HepG2 (cell line): ENCODE data around the gene CCDC106. TPM values are rescaled to one million over a fixed set of nuclear protein-coding genes. Genes with fewer than 3 reads are reported as not detected.

ENCODE experiments used
- ATAC-seq: fragments of 200-7000 bp; cut with Tn5 transposase; 3 replicates; pipeline ENCODE4 v1.9.1; 2020; ENCODE audit warnings: mild to moderate bottlenecking, moderate library complexity
- BruUV-seq: library from RNA; stranded (reverse); fragments of 400-500 nt; replicated peaks from 2 replicates; lab custom pipeline; 2021; lab: Mats Ljungman, UMichigan
- CTCF ChIA-PET: fragments of 300-600 bp; formaldehyde crosslinking; extraction: SDS; loops from one replicate; lab custom pipeline; 2021; ENCODE audit warnings: low total read pairs, inconsistent platforms, low intra/inter-chr PET ratio; lab: Yijun Ruan, JAX
- POLR2A ChIA-PET: fragments of 350-600 bp; sonication (Branson Sonifier 250); formaldehyde crosslinking; loops from one replicate; lab custom pipeline; 2020; ENCODE audit warnings: antibody characterized with exemption, inconsistent platforms; lab: Yijun Ruan, JAX
- DNase-seq: peaks from one replicate; pipeline ENCODE4 v3.0.0-alpha.2; 2015; ENCODE audit warnings: low spot score
- FAIRE-seq: peaks from 3 replicates; lab custom pipeline; 2011; peaks lifted over from hg19 to GRCh38; lab: Jason Lieb, UNC
- H2AFZ ChIP-seq: one replicate; pipeline ENCODE4 v1.6.1; 2011; ENCODE audit warnings: low read length, inconsistent platforms
- H3K27ac ChIP-seq: fragments of 300-600 bp; 3 replicates; pipeline ENCODE4 v1.8.0; 2011; ENCODE audit warnings: mixed run types, mild to moderate bottlenecking, mixed read lengths, low read length, inconsistent platforms; ENCODE audit not compliant: insufficient read depth; ENCODE audit errors: extremely low read length
- H3K27me3 ChIP-seq, 2 experiments: fragments of 200-600 bp in 1 of 2; 2 replicates in 1 of 2; 3 replicates in 1 of 2; pipeline versions ENCODE4 v1.6.0 to v1.8.0; 2011; ENCODE audit warnings: low read length in 2 of 2, mild to moderate bottlenecking in 2 of 2, moderate library complexity in 2 of 2, inconsistent platforms in 1 of 2; ENCODE audit not compliant: insufficient read depth in 2 of 2, control insufficient read depth in 1 of 2
- H3K36me3 ChIP-seq, 2 experiments: fragments of 200-600 bp in 1 of 2; replicated peaks in 1 of 2; 2 replicates in 1 of 2; 3 replicates in 1 of 2; pipeline versions ENCODE4 v1.5.1 to v1.8.0; 2011; ENCODE audit warnings: low read length in 2 of 2, inconsistent platforms in 1 of 2; ENCODE audit not compliant: insufficient read depth in 2 of 2, control insufficient read depth in 1 of 2
- H3K4me1 ChIP-seq: 2 replicates; pipeline ENCODE4 v1.5.1; 2012; ENCODE audit warnings: low read length, inconsistent platforms; ENCODE audit not compliant: insufficient read depth
- H3K4me2 ChIP-seq: 2 replicates; pipeline ENCODE4 v1.6.0; 2011; ENCODE audit warnings: low read depth, low read length, inconsistent platforms
- H3K4me3 ChIP-seq, 3 experiments: fragments of 200-600 bp in 1 of 3; sonication (generic), shearing (Covaris generic) in 1 of 3; replicated peaks in 1 of 3; 2 replicates each; pipeline ENCODE4 v1.5.1; 2011 to 2016; ENCODE audit warnings: low read length in 3 of 3, inconsistent platforms in 2 of 3, low read depth in 2 of 3, mild to moderate bottlenecking in 2 of 3, control low read depth in 1 of 3, mixed read lengths in 1 of 3; ENCODE audit not compliant: insufficient read depth in 1 of 3
- H3K79me2 ChIP-seq: one replicate; pipeline ENCODE4 v1.6.1; 2011; ENCODE audit warnings: low read length, inconsistent platforms; ENCODE audit not compliant: insufficient read depth
- H3K9ac ChIP-seq: 2 replicates; pipeline ENCODE4 v1.6.0; 2011; ENCODE audit warnings: mild to moderate bottlenecking, low read depth, low read length, inconsistent platforms; ENCODE audit not compliant: insufficient read depth
- H3K9me3 ChIP-seq: 2 replicates; pipeline ENCODE4 v1.5.1; 2012; ENCODE audit warnings: mild to moderate bottlenecking, low read length
- H4K20me1 ChIP-seq: 2 replicates; pipeline ENCODE4 v1.6.0; 2011; ENCODE audit warnings: inconsistent platforms, mild to moderate bottlenecking, low read length, moderate library complexity; ENCODE audit not compliant: insufficient read depth
- ARNT2 ChIP-seq: sonication (generic); formaldehyde crosslinking; IDR thresholded peaks from 2 replicates; pipeline ENCODE4 v1.8.0; 2022; ENCODE audit warnings: mild to moderate bottlenecking, low read depth, missing genetic modification reagents, moderate library complexity
- CREB1 ChIP-seq, 2 experiments: fragments of 450-650 bp in 1 of 2; IDR thresholded peaks; 2 replicates each; pipeline ENCODE4 v1.6.1; 2016 to 2017; ENCODE audit warnings: control low read depth in 1 of 2, mild to moderate bottlenecking in 1 of 2, missing compliant biosample characterization in 1 of 2, missing genetic modification characterization in 1 of 2
- CREM ChIP-seq, 2 experiments: sonication (generic) in 1 of 2; formaldehyde crosslinking in 1 of 2; IDR thresholded peaks; 2 replicates each; pipeline versions ENCODE4 v1.4.0 to v1.6.1; 2016 to 2020; ENCODE audit warnings: antibody characterized with exemption in 1 of 2, mild to moderate bottlenecking in 1 of 2, missing genetic modification reagents in 1 of 2
- FOXA1 ChIP-seq, 2 experiments: fragments of 450-650 bp in 1 of 2; sonication (generic) in 1 of 2; formaldehyde crosslinking in 1 of 2; IDR thresholded peaks; 2 replicates each; pipeline versions ENCODE4 v1.4.0 to v1.6.1; 2016 to 2020; ENCODE audit warnings: missing genetic modification reagents in 1 of 2
- HOXA5 ChIP-seq: sonication (generic); formaldehyde crosslinking; IDR thresholded peaks from 2 replicates; pipeline ENCODE4 v1.4.0; 2020; ENCODE audit warnings: missing genetic modification reagents
- HOXA9 ChIP-seq: sonication (generic); formaldehyde crosslinking; IDR thresholded peaks from 2 replicates; pipeline ENCODE4 v1.8.1; 2022; ENCODE audit warnings: missing genetic modification reagents, mild to moderate bottlenecking, moderate library complexity, borderline replicate concordance
- MBNL3 ChIP-seq: fragments of 250-450 bp; sonication (Bioruptor Pico); conservative IDR thresholded peaks from 2 replicates; pipeline ENCODE4 v1.8.0; 2022; ENCODE audit warnings: mild to moderate bottlenecking, inconsistent platforms
- NFATC3 ChIP-seq: sonication (generic); formaldehyde crosslinking; IDR thresholded peaks from 2 replicates; pipeline ENCODE4 v1.5.1; 2020; ENCODE audit warnings: mild to moderate bottlenecking, missing genetic modification reagents
- NKX3-1 ChIP-seq: sonication (generic); formaldehyde crosslinking; IDR thresholded peaks from 2 replicates; pipeline ENCODE4 v1.5.0; 2020; ENCODE audit warnings: missing genetic modification reagents
- ONECUT2 ChIP-seq: sonication (generic); formaldehyde crosslinking; IDR thresholded peaks from 2 replicates; pipeline ENCODE4 v1.4.0; 2020; ENCODE audit warnings: missing genetic modification reagents
- STAT5B ChIP-seq: sonication (generic); formaldehyde crosslinking; IDR thresholded peaks from 2 replicates; pipeline ENCODE4 v1.4.0; 2020; ENCODE audit warnings: missing genetic modification reagents
- ZFX ChIP-seq: sonication (generic); formaldehyde crosslinking; IDR thresholded peaks from 2 replicates; pipeline ENCODE4 v1.4.0; 2020; ENCODE audit warnings: mild to moderate bottlenecking, low read depth, missing genetic modification reagents, moderate library complexity
- ZFY ChIP-seq: sonication (generic); formaldehyde crosslinking; IDR thresholded peaks from 2 replicates; pipeline ENCODE4 v1.4.0; 2020; ENCODE audit warnings: missing genetic modification reagents
- ZNF333 ChIP-seq: sonication (generic); formaldehyde crosslinking; IDR thresholded peaks from 2 replicates; pipeline ENCODE4 v1.4.0; 2020; ENCODE audit warnings: mild to moderate bottlenecking, missing genetic modification reagents, borderline replicate concordance
- ZNF605 ChIP-seq: sonication (generic); formaldehyde crosslinking; IDR thresholded peaks from 2 replicates; pipeline ENCODE4 v1.8.0; 2022; ENCODE audit warnings: mild to moderate bottlenecking, missing genetic modification reagents
- WGBS: methylation state at CpG from one replicate; pipeline ENCODE4 v1.1.6; 2017; ENCODE audit warnings: low lambda C conversion rate; 5-methylcytosine and 5-hydroxymethylcytosine counted together
- in situ Hi-C: cut with HindIII; loops from 2 replicates; pipeline ENCODE4 v1.10.0; 2017; ENCODE audit warnings: low pct_unique_long_range_greater_than_20kb; ENCODE audit not compliant: extremely low pct_ligation_motif_present
- intact Hi-C: fragments of 100-400 bp; cut with micrococcal nuclease; formaldehyde crosslinking; loops from one replicate; pipeline ENCODE4 v1.10.0; 2022; ENCODE audit not compliant: unreplicated experiment
- polyA plus RNA-seq, 8 experiments: library from polyadenylated mRNA; depleted of rRNA in 3 of 8; stranded (reverse) in 7 of 8; unstranded in 1 of 8; fragments of >200 nt; fragmentation: Illumina TruSeq in 4 of 8; extraction: Trizol in 4 of 8; gene quantifications; 2 replicates each; pipeline versions ENCODE4 v1.2.1 to v1.2.3, GENCODE V29; 2011 to 2016; ENCODE audit warnings: low read depth in 4 of 8, missing spikeins in 1 of 8, mixed read lengths in 1 of 8; ENCODE audit not compliant: insufficient read depth in 1 of 8
- total RNA-seq, 5 experiments: library from RNA; depleted of rRNA; stranded (reverse); fragments of >200 nt; fragmentation: Illumina TruSeq; extraction: Trizol; gene quantifications; 2 replicates each; pipeline ENCODE4 v1.2.3, GENCODE V29; 2016; ENCODE audit warnings: low read depth in 1 of 5
- TF ChIP-seq, protein P1 (sequence below): sonication (generic); formaldehyde crosslinking; IDR thresholded peaks from 2 replicates; pipeline ENCODE4 v1.5.1; 2020; ENCODE audit warnings: missing genetic modification reagents, mild to moderate bottlenecking, borderline replicate concordance
- TF ChIP-seq, protein P2 (sequence below): sonication (generic); formaldehyde crosslinking; IDR thresholded peaks from 2 replicates; pipeline ENCODE4 v1.5.0; 2020; ENCODE audit warnings: mild to moderate bottlenecking, missing genetic modification reagents
- TF ChIP-seq, protein P3 (sequence below): sonication (generic); formaldehyde crosslinking; IDR thresholded peaks from 2 replicates; pipeline ENCODE4 v1.5.0; 2020; ENCODE audit warnings: missing genetic modification reagents, mild to moderate bottlenecking, borderline replicate concordance

Gene CCDC106
- total and polyA plus RNA-seq, 2 of the 13 experiments (the other 11 are each of a cell fraction or from before 2014, with no cell fraction given) = 4.7 to 8.8 TPM

DNA sequence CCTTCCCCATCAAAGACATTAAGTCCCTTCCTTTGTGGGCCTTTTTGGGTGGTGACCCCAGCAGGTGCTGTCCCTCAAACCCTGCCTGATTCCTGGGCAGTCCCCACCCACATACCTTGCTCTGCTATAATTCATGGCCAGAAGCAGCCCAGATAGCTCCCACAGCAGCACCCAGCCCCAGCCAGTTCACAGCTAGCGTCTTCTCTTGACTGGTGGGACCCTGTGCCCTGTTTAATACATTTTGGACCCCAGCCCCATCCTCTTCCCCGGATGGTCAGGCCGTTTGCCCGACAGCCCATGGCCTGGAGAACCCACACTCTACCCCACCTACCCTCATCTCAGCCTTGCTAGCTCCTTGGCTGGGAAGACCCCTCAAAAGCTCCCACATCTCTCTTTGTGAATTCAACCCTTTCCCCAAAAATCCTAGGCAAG lies 2.1 kb downstream of the CCDC106 start:
- intact Hi-C loops (no loop called here), in situ Hi-C loops (no loop called here)
- Histone ChIP-seq H3K4me1 (peaks cover 35% of the 10 kb centered on the region), H3K4me2 (no peak overlapping the region), H3K4me3 (no peak overlapping the region), H4K20me1 (0 out of 2 replicates have a peak, but pooled peaks cover 2% of the 10 kb centered on the region), H3K27ac (no peak overlapping the region), H2AFZ (no peak overlapping the region), H3K9me3 (no peaks in the 10 kb centered on the region), H3K9ac (no peak overlapping the region), H3K36me3 (peaks cover 0 to 4% of the 10 kb centered on the region in 2 experiments; a peak in 2 of 5 replicates), H3K79me2 (peaks cover 11% of the 10 kb centered on the region), H3K27me3 (no peaks in the 10 kb centered on the region; a peak in 1 of 5 replicates)
- FAIRE-seq (no peak), ATAC-seq (no peak), DNase-seq (no peak)
- CTCF ChIA-PET = no interaction called here
- WGBS = 94% methylated on average over 4 of the region's 4 CpGs
- TF ChIP-seq HOXA5 (CRISPR knock-in tag) (no peak), CREM (IDR thresholded peaks at IDR 0.05) (no peak), CREM (CRISPR knock-in tag; IDR thresholded peaks at IDR 0.05) (no peak), ZNF333 (CRISPR knock-in tag) (no peak), FOXA1 (IDR thresholded peaks at IDR 0.05) (no peak), FOXA1 (CRISPR knock-in tag; IDR thresholded peaks at IDR 0.05) (no peak), ARNT2 (no peak), CREB1 (IDR thresholded peaks at IDR 0.05) (no peak), CREB1 (CRISPR knock-in tag; IDR thresholded peaks at IDR 0.05) (no peak), ZFX (CRISPR knock-in tag) (no peak), NFATC3 (no peak), STAT5B (CRISPR knock-in tag) (no peak), ZFY (CRISPR knock-in tag) (no peak), ZNF605 (CRISPR knock-in tag) (no peak), NKX3-1 (CRISPR knock-in tag) (no peak), ONECUT2 (CRISPR knock-in tag) (no peak), HOXA9 (no peak), MBNL3 (no peak)
- TF ChIP-seq, protein P1, sequence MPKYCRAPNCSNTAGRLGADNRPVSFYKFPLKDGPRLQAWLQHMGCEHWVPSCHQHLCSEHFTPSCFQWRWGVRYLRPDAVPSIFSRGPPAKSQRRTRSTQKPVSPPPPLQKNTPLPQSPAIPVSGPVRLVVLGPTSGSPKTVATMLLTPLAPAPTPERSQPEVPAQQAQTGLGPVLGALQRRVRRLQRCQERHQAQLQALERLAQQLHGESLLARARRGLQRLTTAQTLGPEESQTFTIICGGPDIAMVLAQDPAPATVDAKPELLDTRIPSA (CRISPR knock-in tag) = no peak
- TF ChIP-seq, protein P2, sequence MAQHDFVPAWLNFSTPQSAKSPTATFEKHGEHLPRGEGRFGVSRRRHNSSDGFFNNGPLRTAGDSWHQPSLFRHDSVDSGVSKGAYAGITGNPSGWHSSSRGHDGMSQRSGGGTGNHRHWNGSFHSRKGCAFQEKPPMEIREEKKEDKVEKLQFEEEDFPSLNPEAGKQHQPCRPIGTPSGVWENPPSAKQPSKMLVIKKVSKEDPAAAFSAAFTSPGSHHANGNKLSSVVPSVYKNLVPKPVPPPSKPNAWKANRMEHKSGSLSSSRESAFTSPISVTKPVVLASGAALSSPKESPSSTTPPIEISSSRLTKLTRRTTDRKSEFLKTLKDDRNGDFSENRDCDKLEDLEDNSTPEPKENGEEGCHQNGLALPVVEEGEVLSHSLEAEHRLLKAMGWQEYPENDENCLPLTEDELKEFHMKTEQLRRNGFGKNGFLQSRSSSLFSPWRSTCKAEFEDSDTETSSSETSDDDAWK = no peak
- TF ChIP-seq, protein P3, sequence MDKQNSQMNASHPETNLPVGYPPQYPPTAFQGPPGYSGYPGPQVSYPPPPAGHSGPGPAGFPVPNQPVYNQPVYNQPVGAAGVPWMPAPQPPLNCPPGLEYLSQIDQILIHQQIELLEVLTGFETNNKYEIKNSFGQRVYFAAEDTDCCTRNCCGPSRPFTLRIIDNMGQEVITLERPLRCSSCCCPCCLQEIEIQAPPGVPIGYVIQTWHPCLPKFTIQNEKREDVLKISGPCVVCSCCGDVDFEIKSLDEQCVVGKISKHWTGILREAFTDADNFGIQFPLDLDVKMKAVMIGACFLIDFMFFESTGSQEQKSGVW (CRISPR knock-in tag) = no peak
- BruUV-seq = no TSS peak
- POLR2A ChIA-PET = interaction anchor here (0.6 kb wide), 1 partner anchor 9 kb away, joined by 3 read pairs; the partner anchor contains the start of gene ZNF580
